Dermis microvascular lymphatic vessel endothelial cell (primary cell): Measurements from ENCODE around the gene MRPS31. TPM values are rescaled to one million over a fixed set of nuclear protein-coding genes. Genes with fewer than 3 reads are reported as not detected.

ENCODE experiments used
- total RNA-seq: library from RNA; depleted of rRNA; stranded (reverse); fragments of >200 nt; gene quantifications from 2 replicates; pipeline ENCODE4 v1.2.1, GENCODE V29; 2014

Gene MRPS31
- total RNA-seq, 1 donor from 2014 or later = 8.5 TPM

Other genes starting within 250 kb of the MRPS31 start
- 16.2 and 30.2 TPM in 2 replicates for gene FOXO1, start 104.5 kb downstream of the MRPS31 start, total RNA-seq
- gene SLC25A15, start 18.4 kb upstream of the MRPS31 start, total RNA-seq = 14.9 and 16.2 TPM in 2 replicates
- 71.9 and 106 TPM in 2 replicates for gene ELF1, start 248.1 kb upstream of the MRPS31 start, total RNA-seq